Colonic mucosa (tissue), 4 donors: ENCODE results near the gene MFSD6L. TPM values are rescaled to one million over a fixed set of nuclear protein-coding genes. Genes with fewer than 3 reads are reported as not detected.

Experiments used
- DNase-seq: peaks from one replicate; pipeline ENCODE4 v3.0.0-alpha.2; 2020
- H3K27ac ChIP-seq: fragments of 200-600 bp; one replicate; pipeline ENCODE4 v1.8.0; 2021
- H3K27me3 ChIP-seq: fragments of 200-600 bp; one replicate; pipeline ENCODE4 v1.8.0; 2021
- H3K36me3 ChIP-seq: fragments of 200-600 bp; one replicate; pipeline ENCODE4 v1.8.0; 2021
- H3K4me1 ChIP-seq: fragments of 200-600 bp; one replicate; pipeline ENCODE4 v1.8.0; 2021; ENCODE audit warnings: mild to moderate bottlenecking
- H3K4me3 ChIP-seq: fragments of 200-600 bp; one replicate; pipeline ENCODE4 v1.8.0; 2021
- H3K9ac ChIP-seq, 2 donors: one replicate each; pipeline ENCODE4 v1.7.0; 2013; ENCODE audit warnings: control low read depth in 2 of 2, low read depth in 2 of 2, low read length in 2 of 2
- H3K9me3 ChIP-seq: fragments of 200-600 bp; one replicate; pipeline ENCODE4 v1.8.0; 2021
- CTCF ChIP-seq: fragments of 200-600 bp; IDR thresholded peaks from one replicate; pipeline ENCODE4 v1.8.0; 2022; ENCODE audit warnings: antibody characterized with exemption, mild to moderate bottlenecking
- intact Hi-C: fragments of 100-400 bp; cut with DNase I; formaldehyde crosslinking; loops from one replicate; pipeline ENCODE4 v1.14.1; 2022
- total RNA-seq, 2 donors: library from RNA; stranded (reverse); fragmentation: NEBNext Ultra II Directional in 1 of 2; extraction: Animal tissue kit (Norgen Biotek cat#: 25700) in 1 of 2; gene quantifications; one replicate each; pipeline ENCODE4 v1.2.1, GENCODE V29; 2021
- donor health status: healthy.
- donor health status: DM: no; HTN: no; CAD: no.
- donor health status: DM: no; HTN: no; CAD: no.

Gene MFSD6L
- total RNA-seq, 2 donors from 2014 or later, result 6.5 to 12.8 TPM

GRCh38 chr17:8788998-8789397 is 10.2 kb downstream of the MFSD6L start:
- H3K27ac ChIP-seq, result no peak overlapping the region
- H3K36me3 ChIP-seq, result no peaks in the 10 kb centered on the region
- no peak for DNase-seq
- no peak for TF ChIP-seq CTCF
- no peaks in the 10 kb centered on the region for H3K4me1 ChIP-seq
- intact Hi-C loops, result no loop called here
- no peaks in the 10 kb centered on the region for H3K9me3 ChIP-seq
- no peak overlapping the region for H3K9ac ChIP-seq
- no peak overlapping the region for H3K4me3 ChIP-seq
- H3K27me3 ChIP-seq, result no peaks in the 10 kb centered on the region

DNA sequence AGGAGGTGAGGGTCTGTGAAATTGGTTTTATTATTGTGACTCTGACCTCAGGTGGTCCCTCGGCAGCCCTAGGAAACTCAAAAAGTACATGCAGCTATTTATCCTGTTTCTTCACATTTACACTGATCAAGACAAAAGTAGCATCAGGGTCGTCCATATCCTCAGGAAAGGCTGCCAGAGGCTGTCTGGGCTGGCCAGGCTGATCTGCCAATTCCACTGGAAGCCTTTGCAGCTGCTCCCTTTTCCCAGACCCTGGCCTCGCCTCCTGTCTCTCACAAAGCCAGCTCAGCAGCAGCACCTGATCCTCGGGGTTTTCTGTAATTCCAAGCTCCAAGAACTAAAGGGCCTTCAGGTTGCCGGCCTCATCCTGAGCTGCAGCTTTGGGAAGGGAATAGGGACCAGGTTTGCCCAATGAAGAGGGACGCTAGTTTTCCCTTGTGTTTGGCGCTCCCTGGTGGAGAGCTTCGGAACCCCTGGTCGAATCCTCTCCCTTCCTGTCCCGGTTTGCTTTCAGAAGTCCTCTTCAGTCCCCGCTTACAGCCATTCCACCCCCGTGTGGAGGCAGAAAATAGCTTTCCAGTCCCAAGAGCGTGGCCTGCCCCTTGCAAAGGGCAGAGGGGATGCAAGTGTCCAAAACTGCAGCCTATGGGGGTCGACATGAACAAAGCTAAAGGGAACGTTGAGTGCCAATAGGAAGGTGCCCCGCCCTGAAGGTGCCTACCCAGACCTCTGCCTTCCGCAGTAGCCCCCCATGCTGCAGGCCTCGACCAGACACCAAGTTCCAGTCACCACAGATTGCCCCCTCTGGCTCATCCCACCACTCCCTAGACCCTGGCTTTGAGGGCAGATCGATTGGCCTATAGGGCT is 13.4 kb downstream of the MFSD6L start:
- Histone ChIP-seq H3K4me3 (no peak overlapping the region), H3K9ac (no peak overlapping the region), H3K27ac (no peak overlapping the region), H3K27me3 (no peaks in the 10 kb centered on the region), H3K9me3 (no peaks in the 10 kb centered on the region), H3K4me1 (no peaks in the 10 kb centered on the region), H3K36me3 (no peaks in the 10 kb centered on the region)
- intact Hi-C loops, result no loop called here
- DNase-seq, result peak; percentile 84
- peak; percentile 83 for TF ChIP-seq CTCF

DNA sequence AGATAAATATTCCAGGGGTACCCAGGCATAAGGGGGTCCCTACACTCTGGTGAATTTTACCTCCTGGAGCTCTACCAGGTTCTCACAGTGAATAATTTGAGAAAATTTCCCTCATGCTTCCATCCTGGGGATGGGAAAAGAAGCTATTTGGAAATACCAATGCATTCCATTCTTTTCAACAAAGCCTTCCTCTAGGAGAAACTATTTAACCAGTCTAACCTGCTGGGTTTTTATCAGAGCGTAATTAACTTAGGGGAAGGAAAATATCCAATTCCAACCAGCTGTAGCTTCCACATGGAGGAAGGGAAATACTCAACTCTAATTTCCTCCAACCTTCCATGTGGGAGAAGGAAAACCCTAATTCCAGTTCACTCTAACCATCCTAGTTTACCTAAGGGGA is 17.0 kb downstream of the MFSD6L start:
- DNase-seq, result no peak
- no peak overlapping the region for H3K4me3 ChIP-seq
- no peaks in the 10 kb centered on the region for H3K36me3 ChIP-seq
- H3K4me1 ChIP-seq, result no peaks in the 10 kb centered on the region
- TF ChIP-seq CTCF, result no peak
- H3K27ac ChIP-seq, result no peak overlapping the region
- H3K27me3 ChIP-seq, result no peaks in the 10 kb centered on the region
- no peak overlapping the region for H3K9ac ChIP-seq
- H3K9me3 ChIP-seq, result no peaks in the 10 kb centered on the region
- intact Hi-C loops, result no loop called here

DNA sequence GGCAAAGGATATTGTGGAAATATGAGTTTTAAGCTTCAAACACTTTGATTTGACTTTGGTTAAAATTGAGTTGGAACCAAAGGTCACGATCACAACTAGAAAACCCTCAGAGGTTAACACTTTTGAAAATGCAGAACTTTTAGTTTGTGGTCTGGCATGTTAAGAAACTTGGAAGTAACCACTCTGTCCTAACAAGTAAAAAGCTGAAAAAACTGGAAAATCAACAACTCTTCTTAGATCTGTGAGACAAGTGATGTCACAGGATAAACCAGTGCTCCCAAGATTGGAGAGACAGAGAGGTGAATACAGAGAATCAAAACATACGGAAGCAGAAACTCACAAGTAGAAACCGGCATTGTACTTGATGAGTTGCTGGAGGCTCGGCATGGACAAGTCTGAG is 17.4 kb downstream of the MFSD6L start:
- Histone ChIP-seq H3K9me3 (no peaks in the 10 kb centered on the region), H3K27ac (no peak overlapping the region), H3K4me1 (no peaks in the 10 kb centered on the region), H3K27me3 (no peaks in the 10 kb centered on the region), H3K9ac (no peak overlapping the region), H3K4me3 (no peak overlapping the region), H3K36me3 (no peaks in the 10 kb centered on the region)
- intact Hi-C loops, result no loop called here
- DNase-seq, result no peak
- TF ChIP-seq CTCF, result no peak

- no peak overlapping the region for H3K27ac ChIP-seq
- H3K27me3 ChIP-seq, result no peaks in the 10 kb centered on the region
- H3K9ac ChIP-seq, result no peak overlapping the region
- DNase-seq, result no peak
- intact Hi-C loops, result no loop called here
- no peaks in the 10 kb centered on the region for H3K4me1 ChIP-seq
- H3K4me3 ChIP-seq, result no peak overlapping the region
- no peaks in the 10 kb centered on the region for H3K9me3 ChIP-seq
- TF ChIP-seq CTCF, result no peak
- no peaks in the 10 kb centered on the region for H3K36me3 ChIP-seq
Observed at GRCh38 chr17:8776881-8777280, 22.3 kb downstream of the MFSD6L start.
